Ovary (tissue), 3 donors: ENCODE results near the gene KMT5C.
"Not testable (repeated sequence)": the region's sequence is repeated elsewhere in the genome, so short reads cannot be mapped to it uniquely, and the experiment has no call there.

Experiments used
- CTCF ChIP-seq, 3 donors: fragments of 450-650 bp in 2 of 3; fragments of 200-600 bp in 1 of 3; IDR thresholded peaks; one replicate each; pipeline versions ENCODE4 v1.5.1 to v1.8.0; 2016 to 2022; ENCODE audit warnings: antibody characterized with exemption in 3 of 3, mild to moderate bottlenecking in 1 of 3
- EP300 ChIP-seq: sonication (generic); formaldehyde crosslinking; IDR thresholded peaks from one replicate; pipeline ENCODE4 v1.6.1; 2017; ENCODE audit warnings: antibody characterized with exemption
- donor health status: DM: no; HTN: no; CAD: no.

- TF ChIP-seq CTCF (IDR thresholded peaks at IDR 0.05); EP300: not testable (repeated sequence)
Observed at GRCh38 chr19:55328774-55329318, 10.8 kb upstream of the KMT5C start.
